Natural killer cell (primary cell): ENCODE measurements around the gene WNT2B. TPM values are rescaled to one million over a fixed set of nuclear protein-coding genes. Genes with fewer than 3 reads are reported as not detected.

Experiments
- ATAC-seq, 3 donors: fragments of 150-1000 bp in 2 of 3; fragments of 200-7000 bp in 1 of 3; cut with Tn5 transposase; 1 replicate in 1 of 3; 2 replicates in 2 of 3; pipeline ENCODE4 v1.10.0; 2021; ENCODE audit warnings: mild to moderate bottlenecking in 2 of 3, moderate library complexity in 2 of 3
- DNase-seq, 2 donors: peaks; one replicate each; pipeline versions ENCODE4 v3.0.0 to v3.0.0-alpha.2; 2013 to 2021; ENCODE audit warnings: mixed read lengths in 1 of 2
- H3K27ac ChIP-seq: one replicate; pipeline ENCODE4 v1.5.1; 2013; ENCODE audit warnings: mild to moderate bottlenecking, low read length
- H3K27me3 ChIP-seq: one replicate; pipeline ENCODE4 v1.6.1; 2013; ENCODE audit warnings: low read length; ENCODE audit not compliant: control insufficient read depth, insufficient read depth
- H3K36me3 ChIP-seq: one replicate; pipeline ENCODE4 v1.6.1; 2013; ENCODE audit warnings: low read length; ENCODE audit not compliant: control insufficient read depth, insufficient read depth
- H3K4me1 ChIP-seq: one replicate; pipeline ENCODE4 v1.6.1; 2013; ENCODE audit warnings: low read length; ENCODE audit not compliant: control insufficient read depth, insufficient read depth
- H3K4me3 ChIP-seq: one replicate; pipeline ENCODE4 v1.5.1; 2013; ENCODE audit warnings: low read length
- H3K9me3 ChIP-seq: one replicate; pipeline ENCODE4 v1.6.1; 2013; ENCODE audit warnings: low read length; ENCODE audit not compliant: control insufficient read depth, insufficient read depth
- H3K27ac Mint-ChIP-seq, 2 donors: one replicate each; pipeline ENCODE4 v1.8.0; 2022; ENCODE audit warnings: mild to moderate bottlenecking in 2 of 2, mixed read lengths in 2 of 2, moderate library complexity in 1 of 2
- H3K27me3 Mint-ChIP-seq, 2 donors: one replicate each; pipeline ENCODE4 v1.8.0; 2022; ENCODE audit warnings: low read depth in 2 of 2, mixed read lengths in 2 of 2
- H3K36me3 Mint-ChIP-seq: one replicate; pipeline ENCODE4 v1.8.0; 2022; ENCODE audit warnings: mixed read lengths
- H3K4me1 Mint-ChIP-seq, 2 donors: one replicate each; pipeline ENCODE4 v1.8.0; 2022; ENCODE audit warnings: mixed read lengths in 2 of 2
- H3K4me3 Mint-ChIP-seq: one replicate; pipeline ENCODE4 v1.8.0; 2022; ENCODE audit warnings: mild to moderate bottlenecking, moderate library complexity, mixed read lengths
- H3K9me3 Mint-ChIP-seq, 2 donors: one replicate each; pipeline ENCODE4 v1.8.0; 2022; ENCODE audit warnings: mixed read lengths in 2 of 2
- WGBS: methylation state at CpG from one replicate; pipeline ENCODE4 v1.1.7; 2013; ENCODE audit warnings: missing lambda C conversion rate; ENCODE audit not compliant: insufficient coverage; 5-methylcytosine and 5-hydroxymethylcytosine counted together
- intact Hi-C: fragments of 100-400 bp; cut with micrococcal nuclease; formaldehyde crosslinking; loops from one replicate; pipeline ENCODE4 v1.14.2; 2022
- total RNA-seq, 4 donors: library from RNA; stranded (reverse); fragments of 120-200 nt in 1 of 4; gene quantifications; one replicate each; pipeline versions ENCODE4 v1.2.3 to v1.2.4, GENCODE V29; 2013 to 2022
- TF ChIP-seq, protein P1 (sequence below): fragments of 200-600 bp; IDR thresholded peaks from one replicate; pipeline ENCODE4 v1.8.0; 2022; ENCODE audit warnings: antibody characterized with exemption

The WNT2B gene
- total RNA-seq, 3 donors from 2014 or later (not counting 1 experiment from before 2014, with no cell fraction given): 0.16 to 0.20 (median 0.18) TPM

GRCh38 chr1:112501810-112502641 lies 6.7 kb upstream of the WNT2B start:
- H3K27me3 ChIP-seq: peaks cover 29% of the 10 kb centered on the region
- no peaks in the 10 kb centered on the region for H3K4me1 Mint-ChIP-seq
- no peaks in the 10 kb centered on the region for H3K9me3 Mint-ChIP-seq
- intact Hi-C loops: loop anchor here (1.0 to 10.0 kb wide), 3 partner anchors 112 to 303 kb away; partner anchors contain the start of gene RHOC
- H3K4me1 ChIP-seq: peaks cover 8% of the 10 kb centered on the region
- H3K27ac ChIP-seq: no peak overlapping the region
- peak overlapping the region; percentile 12 for H3K4me3 ChIP-seq
- no peaks in the 10 kb centered on the region for H3K36me3 ChIP-seq
- DNase-seq (peak; percentile 47 to 72), ATAC-seq (peak; percentile 57 to 85 (median 76))
- peaks cover 56 to 61% of the 10 kb centered on the region in 2 donors for H3K27me3 Mint-ChIP-seq
- peak overlapping the region; percentile 65 for H3K4me3 Mint-ChIP-seq
- no peak overlapping the region for H3K27ac Mint-ChIP-seq
- H3K36me3 Mint-ChIP-seq: no peaks in the 10 kb centered on the region
- TF ChIP-seq, protein P1, sequence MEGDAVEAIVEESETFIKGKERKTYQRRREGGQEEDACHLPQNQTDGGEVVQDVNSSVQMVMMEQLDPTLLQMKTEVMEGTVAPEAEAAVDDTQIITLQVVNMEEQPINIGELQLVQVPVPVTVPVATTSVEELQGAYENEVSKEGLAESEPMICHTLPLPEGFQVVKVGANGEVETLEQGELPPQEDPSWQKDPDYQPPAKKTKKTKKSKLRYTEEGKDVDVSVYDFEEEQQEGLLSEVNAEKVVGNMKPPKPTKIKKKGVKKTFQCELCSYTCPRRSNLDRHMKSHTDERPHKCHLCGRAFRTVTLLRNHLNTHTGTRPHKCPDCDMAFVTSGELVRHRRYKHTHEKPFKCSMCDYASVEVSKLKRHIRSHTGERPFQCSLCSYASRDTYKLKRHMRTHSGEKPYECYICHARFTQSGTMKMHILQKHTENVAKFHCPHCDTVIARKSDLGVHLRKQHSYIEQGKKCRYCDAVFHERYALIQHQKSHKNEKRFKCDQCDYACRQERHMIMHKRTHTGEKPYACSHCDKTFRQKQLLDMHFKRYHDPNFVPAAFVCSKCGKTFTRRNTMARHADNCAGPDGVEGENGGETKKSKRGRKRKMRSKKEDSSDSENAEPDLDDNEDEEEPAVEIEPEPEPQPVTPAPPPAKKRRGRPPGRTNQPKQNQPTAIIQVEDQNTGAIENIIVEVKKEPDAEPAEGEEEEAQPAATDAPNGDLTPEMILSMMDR: peak; percentile 53
- 2% methylated on average over 63 of the region's 65 CpGs for WGBS
- no peaks in the 10 kb centered on the region for H3K9me3 ChIP-seq

- H3K27ac Mint-ChIP-seq: no peak overlapping the region
- WGBS: 68% methylated on average over 1 of the region's 2 CpGs
- Histone ChIP-seq H3K27ac (no peak overlapping the region), H3K27me3 (peaks cover 36% of the 10 kb centered on the region), H3K4me1 (peaks cover 14% of the 10 kb centered on the region), H3K36me3 (no peaks in the 10 kb centered on the region), H3K9me3 (no peaks in the 10 kb centered on the region), H3K4me3 (no peak overlapping the region)
- H3K4me3 Mint-ChIP-seq: peak overlapping the region; percentile 11
- H3K36me3 Mint-ChIP-seq: no peaks in the 10 kb centered on the region
- DNase-seq: no peak
- H3K27me3 Mint-ChIP-seq: peaks cover 55 to 65% of the 10 kb centered on the region in 2 donors
- TF ChIP-seq, protein P1: no peak
- intact Hi-C loops: loop anchor here (5.0 to 10.0 kb wide), 2 partner anchors 204 to 302 kb away; partner anchors contain the start of gene RHOC
- H3K9me3 Mint-ChIP-seq: no peaks in the 10 kb centered on the region
- peaks cover 0 to under 1% of the 10 kb centered on the region in 2 donors for H3K4me1 Mint-ChIP-seq
- ATAC-seq: no peak
Observed at GRCh38 chr1:112502826-112503225, 5.9 kb upstream of the WNT2B start.

GRCh38 chr1:112504001-112504660 lies 4.6 kb upstream of the WNT2B start:
- peaks cover 42% of the 10 kb centered on the region for H3K27me3 ChIP-seq
- no peak overlapping the region for H3K27ac ChIP-seq
- H3K9me3 ChIP-seq: no peaks in the 10 kb centered on the region
- Mint-ChIP-seq H3K4me1 (peaks cover 0 to 8% of the 10 kb centered on the region in 2 donors), H3K27ac (no peak overlapping the region), H3K9me3 (no peaks in the 10 kb centered on the region), H3K36me3 (no peaks in the 10 kb centered on the region), H3K27me3 (peaks cover 49 to 54% of the 10 kb centered on the region in 2 donors), H3K4me3 (no peak overlapping the region)
- H3K4me1 ChIP-seq: peaks cover 24% of the 10 kb centered on the region
- H3K4me3 ChIP-seq: no peak overlapping the region
- no peak for ATAC-seq
- intact Hi-C loops: loop anchor here (5.0 to 10.0 kb wide), 2 partner anchors 203 to 301 kb away; partner anchors contain the start of gene RHOC
- TF ChIP-seq, protein P1: no peak
- DNase-seq: no peak
- H3K36me3 ChIP-seq: no peaks in the 10 kb centered on the region
- 91% methylated on average over 11 of the region's 11 CpGs for whole genome bisulfite sequencing
